ENCODE data around the gene THAP10. TPM values are rescaled to one million over a fixed set of nuclear protein-coding genes. Genes with fewer than 3 reads are reported as not detected.

The THAP10 gene
- 3.1 TPM for total RNA-seq

DNA sequence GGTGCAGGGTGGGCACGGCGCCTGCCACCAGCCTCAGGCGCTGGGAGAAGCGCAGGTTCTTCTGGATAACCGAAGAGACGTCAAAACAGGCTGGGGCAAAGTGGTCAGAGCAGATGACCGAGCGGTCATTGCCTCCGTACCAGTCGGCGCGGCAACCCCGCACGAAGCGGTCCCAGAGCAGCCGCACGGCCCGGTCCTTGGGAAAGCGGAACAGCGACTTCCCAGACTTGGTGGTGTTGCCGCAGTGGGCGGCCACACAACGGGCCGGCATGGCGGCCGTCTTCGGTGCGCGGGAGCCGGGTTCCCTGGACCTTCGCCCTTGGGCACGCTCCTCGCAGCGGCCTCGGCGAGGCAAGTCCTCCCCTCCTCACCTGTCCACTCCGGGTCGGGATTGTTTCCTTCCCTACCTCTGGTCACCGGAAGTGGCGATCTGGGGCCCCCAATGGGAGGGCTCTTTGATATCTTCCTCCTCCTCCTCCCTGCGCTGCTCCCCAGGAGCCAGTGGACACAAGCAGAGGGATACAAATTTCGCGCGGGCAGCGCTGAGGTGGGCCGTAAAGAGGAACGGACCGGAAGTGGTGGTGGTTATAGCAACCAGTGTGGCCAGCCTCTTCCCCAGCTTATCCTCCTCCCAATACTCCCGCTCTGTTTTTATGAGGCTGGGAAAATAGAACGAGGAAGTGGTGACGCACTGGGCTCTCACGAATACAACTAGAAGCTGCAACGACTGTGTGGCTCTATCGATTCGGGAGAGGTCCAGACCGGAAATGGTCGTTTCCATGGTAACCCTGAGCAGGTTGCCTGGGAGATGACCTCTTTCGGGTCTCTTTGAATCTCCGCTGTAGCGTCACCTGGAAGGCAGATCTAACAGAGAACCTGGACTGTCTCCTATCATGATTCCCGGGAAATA is at the start of gene THAP10, which contains the start of gene LRRC49:
TSS of gene THAP10 (minus strand) at position 432 of the 910 bp plus-strand sequence. CDS start at position 271, 161 bp downstream.
TSS of gene LRRC49 (plus strand) at position 825 of the 910 bp plus-strand sequence. CDS start at position 894, 69 bp downstream.
- peak; percentile 35 to 94 for DNase-seq (ENCODE audit: low spot score in 2 of 2)
- TF ChIP-seq, protein P1, sequence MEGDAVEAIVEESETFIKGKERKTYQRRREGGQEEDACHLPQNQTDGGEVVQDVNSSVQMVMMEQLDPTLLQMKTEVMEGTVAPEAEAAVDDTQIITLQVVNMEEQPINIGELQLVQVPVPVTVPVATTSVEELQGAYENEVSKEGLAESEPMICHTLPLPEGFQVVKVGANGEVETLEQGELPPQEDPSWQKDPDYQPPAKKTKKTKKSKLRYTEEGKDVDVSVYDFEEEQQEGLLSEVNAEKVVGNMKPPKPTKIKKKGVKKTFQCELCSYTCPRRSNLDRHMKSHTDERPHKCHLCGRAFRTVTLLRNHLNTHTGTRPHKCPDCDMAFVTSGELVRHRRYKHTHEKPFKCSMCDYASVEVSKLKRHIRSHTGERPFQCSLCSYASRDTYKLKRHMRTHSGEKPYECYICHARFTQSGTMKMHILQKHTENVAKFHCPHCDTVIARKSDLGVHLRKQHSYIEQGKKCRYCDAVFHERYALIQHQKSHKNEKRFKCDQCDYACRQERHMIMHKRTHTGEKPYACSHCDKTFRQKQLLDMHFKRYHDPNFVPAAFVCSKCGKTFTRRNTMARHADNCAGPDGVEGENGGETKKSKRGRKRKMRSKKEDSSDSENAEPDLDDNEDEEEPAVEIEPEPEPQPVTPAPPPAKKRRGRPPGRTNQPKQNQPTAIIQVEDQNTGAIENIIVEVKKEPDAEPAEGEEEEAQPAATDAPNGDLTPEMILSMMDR (IDR thresholded peaks at IDR 0.05) = no peak
- Histone ChIP-seq H3K27ac (peak within 1 kb of the TSS; percentile 79 to 80), H3K27me3 (no peaks in the 10 kb centered on the region), H3K9me3 (no peaks in the 10 kb centered on the region), H3K4me3 (peak within 1 kb of the TSS; percentile 64 to 81), H3K36me3 (peaks cover 0 to 5% of the 10 kb centered on the region in 2 donors), H3K4me1 (peaks cover 0 to 7% of the 10 kb centered on the region in 2 donors)
- intact Hi-C loops (cut with DNase I) = loop anchor here (1.0 to 10.0 kb wide), 3 partner anchors 35 to 910 kb away; no protein-coding TSS in a partner anchor

DNA sequence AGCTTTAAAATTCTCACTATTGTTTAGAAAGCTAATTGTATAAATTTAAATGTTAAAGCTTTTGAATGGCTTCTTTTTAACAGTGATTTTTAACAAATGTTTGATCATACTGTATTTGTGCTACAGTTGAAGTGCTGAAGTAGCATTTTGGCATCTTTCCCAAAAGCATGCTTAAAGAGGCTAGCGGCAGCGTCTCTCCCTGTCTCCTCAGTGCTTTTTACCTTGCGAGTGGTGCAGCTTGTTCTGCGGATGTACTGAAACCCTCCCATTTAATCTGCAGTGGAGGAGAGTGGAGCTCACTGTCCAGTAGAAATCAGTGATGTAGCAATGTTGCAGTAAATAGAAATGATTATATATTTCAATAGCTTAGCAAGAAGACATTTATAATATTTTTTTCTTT is 44.1 kb upstream of the THAP10 start:
- no peak for DNase-seq (ENCODE audit: low spot score in 2 of 2)
- Histone ChIP-seq H3K27me3 (no peaks in the 10 kb centered on the region), H3K36me3 (no peaks in the 10 kb centered on the region), H3K27ac (no peak overlapping the region), H3K4me1 (no peaks in the 10 kb centered on the region), H3K4me3 (no peak overlapping the region), H3K9me3 (no peaks in the 10 kb centered on the region)
- TF ChIP-seq, protein P1 (IDR thresholded peaks at IDR 0.05) = no peak
- intact Hi-C loops (cut with DNase I) = no loop called here

DNA sequence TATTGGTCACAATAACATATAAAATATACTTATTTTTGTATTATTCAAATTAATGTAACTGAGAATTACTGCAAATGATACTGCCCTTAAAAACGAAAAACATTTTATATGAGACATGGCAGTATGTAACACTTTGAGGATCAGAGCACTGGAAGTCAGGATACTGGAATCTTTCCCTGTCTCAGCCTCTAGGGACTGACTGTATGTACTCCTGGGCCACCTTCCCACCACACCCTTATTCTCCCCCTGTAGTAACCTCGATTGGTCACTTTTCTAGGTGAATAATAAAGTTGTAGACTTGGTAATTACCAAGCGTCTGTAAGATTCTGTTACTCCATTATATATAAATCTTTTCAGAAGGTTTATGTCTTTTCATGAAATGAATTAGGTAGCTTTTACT is 43.4 kb upstream of the THAP10 start:
- DNase-seq (ENCODE audit: low spot score in 2 of 2) = no peak
- H3K27ac ChIP-seq = no peak overlapping the region
- H3K9me3 ChIP-seq = no peaks in the 10 kb centered on the region
- H3K36me3 ChIP-seq = no peaks in the 10 kb centered on the region
- H3K27me3 ChIP-seq = no peaks in the 10 kb centered on the region
- no peak overlapping the region for H3K4me3 ChIP-seq
- no peaks in the 10 kb centered on the region for H3K4me1 ChIP-seq
- TF ChIP-seq, protein P1 (IDR thresholded peaks at IDR 0.05) = no peak
- intact Hi-C loops (cut with DNase I) = no loop called here

DNA sequence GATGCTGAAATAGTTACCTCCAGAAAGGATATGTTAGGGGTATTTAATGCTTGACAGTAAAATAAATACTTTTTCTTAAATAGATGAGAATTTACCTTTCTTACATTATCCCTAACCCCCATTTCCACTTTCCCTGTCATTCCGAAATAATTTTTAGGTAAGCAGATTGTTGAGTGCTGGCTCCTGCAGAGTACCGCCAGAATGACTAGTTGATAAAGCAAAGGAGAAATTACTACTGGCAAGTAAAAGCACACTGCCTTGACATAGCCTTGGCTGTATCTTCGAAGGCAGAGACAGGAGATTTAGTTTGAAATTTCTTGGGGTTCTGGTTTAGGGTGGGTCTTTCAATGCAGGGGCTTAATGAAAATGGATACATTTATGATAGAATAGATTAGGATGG is 41.2 kb upstream of the THAP10 start:
- DNase-seq (ENCODE audit: low spot score in 2 of 2) = no peak
- intact Hi-C loops (cut with DNase I) = no loop called here
- H3K9me3 ChIP-seq = no peaks in the 10 kb centered on the region
- H3K4me1 ChIP-seq = no peaks in the 10 kb centered on the region
- no peak overlapping the region for H3K27ac ChIP-seq
- H3K27me3 ChIP-seq = no peaks in the 10 kb centered on the region
- TF ChIP-seq, protein P1 (IDR thresholded peaks at IDR 0.05) = no peak
- H3K4me3 ChIP-seq = no peak overlapping the region
- no peaks in the 10 kb centered on the region for H3K36me3 ChIP-seq

DNA sequence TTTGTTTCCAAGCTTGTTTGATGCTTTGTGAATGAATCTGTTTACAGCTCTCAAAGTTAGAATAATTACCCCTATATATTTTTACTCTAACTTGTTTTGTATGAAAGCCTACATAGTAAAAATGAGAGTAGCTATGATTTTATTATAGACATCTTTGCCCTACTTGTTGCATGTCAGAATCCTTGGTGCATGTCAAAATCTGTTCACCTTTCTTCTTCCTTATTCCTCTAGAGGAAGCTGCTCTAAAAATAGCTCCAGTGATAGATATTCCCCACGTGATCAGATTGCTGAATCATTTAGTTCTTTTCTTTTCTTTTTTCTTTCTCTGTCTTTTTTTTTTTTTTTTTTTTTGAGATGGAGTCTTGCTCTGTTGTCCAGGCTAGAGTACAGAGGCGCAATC is 40.2 kb upstream of the THAP10 start:
- Histone ChIP-seq H3K4me3 (no peak overlapping the region), H3K27ac (no peak overlapping the region), H3K9me3 (no peaks in the 10 kb centered on the region), H3K4me1 (no peaks in the 10 kb centered on the region), H3K27me3 (no peaks in the 10 kb centered on the region), H3K36me3 (no peaks in the 10 kb centered on the region)
- intact Hi-C loops (cut with DNase I) = no loop called here
- TF ChIP-seq, protein P1 (IDR thresholded peaks at IDR 0.05) = no peak
- DNase-seq (ENCODE audit: low spot score in 2 of 2) = no peak

Measured in ascending aorta (tissue), 2 donors.